ENCODE results near the gene GTPBP8.

DNA sequence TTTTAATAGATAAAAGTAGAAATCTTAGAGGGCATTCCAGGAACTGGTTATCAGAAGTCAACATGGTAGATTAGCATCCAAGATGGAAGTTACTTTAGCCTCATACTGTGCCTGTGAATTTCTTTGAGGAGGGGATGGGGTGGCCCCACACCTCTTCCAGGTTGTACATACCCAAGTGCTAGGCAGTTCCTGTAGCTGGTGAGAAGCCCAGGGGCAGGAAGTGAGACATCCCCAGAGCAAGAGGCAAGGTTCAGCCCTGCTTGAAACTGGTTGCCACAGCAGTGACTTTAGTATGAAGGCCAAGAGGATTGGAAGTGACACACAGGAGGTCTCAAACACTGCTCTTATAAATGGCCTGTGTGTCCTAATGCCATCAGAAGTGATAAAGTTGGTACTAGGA, 11.9 kb downstream of the GTPBP8 start:
- TF ChIP-seq, protein P1, sequence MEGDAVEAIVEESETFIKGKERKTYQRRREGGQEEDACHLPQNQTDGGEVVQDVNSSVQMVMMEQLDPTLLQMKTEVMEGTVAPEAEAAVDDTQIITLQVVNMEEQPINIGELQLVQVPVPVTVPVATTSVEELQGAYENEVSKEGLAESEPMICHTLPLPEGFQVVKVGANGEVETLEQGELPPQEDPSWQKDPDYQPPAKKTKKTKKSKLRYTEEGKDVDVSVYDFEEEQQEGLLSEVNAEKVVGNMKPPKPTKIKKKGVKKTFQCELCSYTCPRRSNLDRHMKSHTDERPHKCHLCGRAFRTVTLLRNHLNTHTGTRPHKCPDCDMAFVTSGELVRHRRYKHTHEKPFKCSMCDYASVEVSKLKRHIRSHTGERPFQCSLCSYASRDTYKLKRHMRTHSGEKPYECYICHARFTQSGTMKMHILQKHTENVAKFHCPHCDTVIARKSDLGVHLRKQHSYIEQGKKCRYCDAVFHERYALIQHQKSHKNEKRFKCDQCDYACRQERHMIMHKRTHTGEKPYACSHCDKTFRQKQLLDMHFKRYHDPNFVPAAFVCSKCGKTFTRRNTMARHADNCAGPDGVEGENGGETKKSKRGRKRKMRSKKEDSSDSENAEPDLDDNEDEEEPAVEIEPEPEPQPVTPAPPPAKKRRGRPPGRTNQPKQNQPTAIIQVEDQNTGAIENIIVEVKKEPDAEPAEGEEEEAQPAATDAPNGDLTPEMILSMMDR (IDR thresholded peaks at IDR 0.05) = no peak
- TF ChIP-seq POLR2A (IDR thresholded peaks at IDR 0.05) = no peak
- TF ChIP-seq POLR2AphosphoS5 (IDR thresholded peaks at IDR 0.05; ENCODE audit: insufficient read depth in 1 of 2, low read depth in 1 of 2) = no peak

Measured in vagina (tissue), 2 donors.